Mucosa of descending colon (tissue), 3 donors: Measurements from ENCODE around the gene BUB1. TPM values are rescaled to one million over a fixed set of nuclear protein-coding genes. Genes with fewer than 3 reads are reported as not detected.

ENCODE experiments used
- ATAC-seq: fragments of 200-7000 bp; cut with Tn5 transposase; one replicate; pipeline ENCODE4 v1.9.1; 2020; ENCODE audit warnings: mild to moderate bottlenecking, moderate library complexity
- DNase-seq, 3 donors: peaks; one replicate each; pipeline ENCODE4 v3.0.0-alpha.2; 2020
- H3K36me3 ChIP-seq: fragments of 200-600 bp; one replicate; pipeline ENCODE4 v1.8.0; 2021; ENCODE audit warnings: low read depth, mild to moderate bottlenecking
- H3K4me1 ChIP-seq: fragments of 200-600 bp; one replicate; pipeline ENCODE4 v1.8.0; 2021; ENCODE audit warnings: low read depth, mild to moderate bottlenecking
- H3K4me3 ChIP-seq: fragments of 200-600 bp; one replicate; pipeline ENCODE4 v1.8.0; 2021; ENCODE audit warnings: mild to moderate bottlenecking
- H3K9me3 ChIP-seq: fragments of 200-600 bp; one replicate; pipeline ENCODE4 v1.8.0; 2021; ENCODE audit warnings: mild to moderate bottlenecking
- intact Hi-C, 2 donors: fragments of 100-400 bp; cut with DNase I in 1 of 2; cut with micrococcal nuclease in 1 of 2; formaldehyde crosslinking; loops; one replicate each; pipeline versions ENCODE4 v1.11.0 to v1.11.1; 2022; cut with DNase I, micrococcal nuclease
- total RNA-seq, 3 donors: library from RNA; stranded (reverse); fragmentation: NEBNext Ultra II Directional in 2 of 3; extraction: Animal tissue kit (Norgen Biotek cat#: 25700) in 2 of 3; gene quantifications; one replicate each; pipeline versions ENCODE4 v1.2.1 to v1.2.4, GENCODE V29; 2021 to 2023
- TF ChIP-seq, protein P1 (sequence below): fragments of 200-600 bp; IDR thresholded peaks from one replicate; pipeline ENCODE4 v1.8.0; 2022; ENCODE audit warnings: antibody characterized with exemption, mild to moderate bottlenecking
- donor health status: DM: no; HTN: no; CAD: no; lungs with moderate emphysema.
- donor health status: DM: no; HTN: no; CAD: no.
- donor health status: DM: no; HTN: yes; CAD: no.

BUB1 gene
- total RNA-seq, 3 donors from 2014 or later, result 2.3 to 18.6 (median 4.1) TPM

DNA sequence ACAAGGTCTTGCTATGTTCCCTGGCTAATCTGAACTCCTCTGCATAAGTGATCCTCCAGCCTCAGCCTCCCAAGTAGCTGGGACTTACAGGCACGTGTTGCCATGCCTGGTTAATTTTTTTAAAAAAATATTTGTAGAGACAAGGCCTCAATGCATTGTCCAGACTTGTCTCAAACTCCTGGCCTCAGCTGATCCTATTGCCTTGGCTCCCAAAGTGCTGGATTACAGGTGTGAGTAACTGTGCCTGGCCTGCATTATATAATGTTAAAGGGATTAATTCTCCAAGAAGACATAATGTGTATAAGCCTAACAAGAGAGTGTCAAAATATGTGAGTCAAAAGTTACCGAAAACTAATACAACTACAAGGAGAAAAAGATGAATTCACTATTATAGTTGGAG is 32.2 kb downstream of the BUB1 start:
- ATAC-seq (no peak), DNase-seq (no peak)
- no peak overlapping the region for H3K4me3 ChIP-seq
- H3K9me3 ChIP-seq, result no peaks in the 10 kb centered on the region
- no peaks in the 10 kb centered on the region for H3K4me1 ChIP-seq
- intact Hi-C loops, result no loop called here
- TF ChIP-seq, protein P1, sequence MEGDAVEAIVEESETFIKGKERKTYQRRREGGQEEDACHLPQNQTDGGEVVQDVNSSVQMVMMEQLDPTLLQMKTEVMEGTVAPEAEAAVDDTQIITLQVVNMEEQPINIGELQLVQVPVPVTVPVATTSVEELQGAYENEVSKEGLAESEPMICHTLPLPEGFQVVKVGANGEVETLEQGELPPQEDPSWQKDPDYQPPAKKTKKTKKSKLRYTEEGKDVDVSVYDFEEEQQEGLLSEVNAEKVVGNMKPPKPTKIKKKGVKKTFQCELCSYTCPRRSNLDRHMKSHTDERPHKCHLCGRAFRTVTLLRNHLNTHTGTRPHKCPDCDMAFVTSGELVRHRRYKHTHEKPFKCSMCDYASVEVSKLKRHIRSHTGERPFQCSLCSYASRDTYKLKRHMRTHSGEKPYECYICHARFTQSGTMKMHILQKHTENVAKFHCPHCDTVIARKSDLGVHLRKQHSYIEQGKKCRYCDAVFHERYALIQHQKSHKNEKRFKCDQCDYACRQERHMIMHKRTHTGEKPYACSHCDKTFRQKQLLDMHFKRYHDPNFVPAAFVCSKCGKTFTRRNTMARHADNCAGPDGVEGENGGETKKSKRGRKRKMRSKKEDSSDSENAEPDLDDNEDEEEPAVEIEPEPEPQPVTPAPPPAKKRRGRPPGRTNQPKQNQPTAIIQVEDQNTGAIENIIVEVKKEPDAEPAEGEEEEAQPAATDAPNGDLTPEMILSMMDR, result no peak
- H3K36me3 ChIP-seq, result no peaks in the 10 kb centered on the region

DNA sequence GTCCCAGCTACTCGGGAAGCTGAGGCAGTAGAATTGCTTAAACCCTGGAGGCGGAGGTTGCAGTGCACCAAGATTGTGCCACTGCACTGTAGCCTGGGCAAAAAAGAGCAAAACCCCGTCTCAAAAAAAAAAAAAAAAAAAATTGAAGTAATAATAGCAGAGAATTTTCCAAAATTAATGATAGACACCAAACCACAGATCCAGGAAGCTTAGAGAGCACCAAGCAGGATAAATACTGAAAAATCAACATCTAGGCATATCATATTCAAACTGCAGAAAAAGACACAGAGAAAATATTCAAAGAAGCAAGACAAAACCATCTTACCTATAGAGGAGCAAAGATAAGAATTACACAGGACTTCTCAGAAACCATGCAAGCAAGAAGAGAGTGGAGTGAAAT is 33.5 kb downstream of the BUB1 start:
- H3K36me3 ChIP-seq, result no peaks in the 10 kb centered on the region
- TF ChIP-seq, protein P1, result no peak
- H3K4me3 ChIP-seq, result no peak overlapping the region
- no peaks in the 10 kb centered on the region for H3K9me3 ChIP-seq
- intact Hi-C loops, result no loop called here
- ATAC-seq (no peak), DNase-seq (no peak)
- no peaks in the 10 kb centered on the region for H3K4me1 ChIP-seq

DNA sequence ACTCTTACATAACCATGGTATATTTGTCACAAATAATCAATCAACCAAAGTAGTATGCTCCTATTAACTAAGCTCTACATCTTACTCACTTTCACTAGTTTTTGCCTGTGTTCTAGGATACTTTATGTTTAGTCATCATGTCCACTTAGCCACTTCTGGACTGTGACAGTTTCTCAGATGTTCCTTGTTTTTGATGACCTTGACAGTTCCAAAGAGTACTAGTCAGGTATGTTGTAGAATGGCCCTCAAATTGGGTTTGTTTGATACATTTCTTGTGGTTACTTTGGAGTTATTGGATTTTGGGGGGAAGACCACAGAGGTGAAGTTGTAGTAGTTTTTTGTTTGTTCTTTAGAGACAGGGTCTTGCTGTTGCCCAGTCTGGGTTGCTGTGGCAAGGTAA is 35.5 kb downstream of the BUB1 start:
- Histone ChIP-seq H3K9me3 (no peaks in the 10 kb centered on the region), H3K4me3 (no peak overlapping the region), H3K36me3 (no peaks in the 10 kb centered on the region), H3K4me1 (no peaks in the 10 kb centered on the region)
- TF ChIP-seq, protein P1, result no peak
- ATAC-seq (no peak), DNase-seq (no peak)
- intact Hi-C loops, result no loop called here

DNA sequence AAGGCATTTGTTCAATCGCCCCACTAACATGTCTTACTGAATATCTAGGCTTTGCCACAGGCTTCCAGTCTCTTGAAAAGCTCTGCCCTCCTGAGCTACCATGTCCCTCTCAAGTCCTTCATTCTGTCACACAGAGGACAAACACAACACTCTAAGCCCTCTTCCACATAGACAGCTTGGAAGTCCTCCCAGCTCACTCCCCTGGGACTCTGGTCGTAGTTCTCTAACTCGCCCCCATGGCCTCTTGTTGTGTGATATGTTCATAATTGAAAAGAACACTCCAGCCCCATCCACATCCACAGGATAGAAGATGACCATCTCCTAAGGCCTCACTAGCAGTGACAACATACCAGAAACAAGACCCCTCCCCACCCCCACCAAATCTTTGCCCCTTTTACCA is 37.9 kb downstream of the BUB1 start:
- H3K4me1 ChIP-seq, result no peaks in the 10 kb centered on the region
- H3K9me3 ChIP-seq, result no peaks in the 10 kb centered on the region
- H3K36me3 ChIP-seq, result no peaks in the 10 kb centered on the region
- no peak overlapping the region for H3K4me3 ChIP-seq
- DNase-seq, result no peak
- TF ChIP-seq, protein P1, result no peak
- intact Hi-C loops, result no loop called here
- no peak for ATAC-seq

DNA sequence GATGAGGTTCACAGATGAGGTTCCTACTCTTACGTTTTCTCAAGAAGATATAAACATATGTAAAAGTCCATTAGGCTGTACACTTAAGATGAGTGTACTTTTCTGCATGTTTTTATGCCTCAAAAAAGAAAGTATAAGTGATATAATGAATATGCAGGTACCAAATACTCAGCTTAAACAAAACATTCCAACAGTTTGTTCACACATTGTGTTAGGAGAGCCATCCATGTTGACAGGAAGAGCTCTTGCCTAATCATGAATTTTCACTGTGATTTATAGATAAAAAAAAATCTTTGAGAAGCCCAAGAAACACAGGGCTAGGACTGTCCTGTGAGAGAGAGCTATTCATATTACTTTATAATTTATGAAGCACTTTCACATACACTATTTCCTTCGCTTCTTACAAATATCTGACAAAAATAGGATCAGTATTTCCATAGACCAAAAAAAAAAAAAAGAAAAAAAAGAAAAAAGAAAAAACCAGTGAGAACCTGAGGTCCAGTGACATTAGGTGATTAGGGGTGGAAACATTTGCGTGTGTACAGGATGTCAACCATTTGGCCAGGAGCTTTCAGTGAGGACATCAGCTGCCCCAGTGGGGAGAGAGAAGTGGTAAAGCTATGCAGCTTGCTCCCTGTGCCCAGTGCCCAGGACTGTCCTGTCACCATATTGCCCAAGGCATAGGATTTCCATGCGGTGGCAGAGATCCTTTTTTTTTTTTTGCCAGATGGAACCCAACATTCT is 38.7 kb downstream of the BUB1 start:
- no peaks in the 10 kb centered on the region for H3K4me1 ChIP-seq
- intact Hi-C loops, result no loop called here
- TF ChIP-seq, protein P1, result no peak
- no peak for ATAC-seq
- no peaks in the 10 kb centered on the region for H3K9me3 ChIP-seq
- no peaks in the 10 kb centered on the region for H3K36me3 ChIP-seq
- no peak overlapping the region for H3K4me3 ChIP-seq
- no peak for DNase-seq
